K562 (cell line): ENCODE results near the gene ATG14.

Experiments
- POLR2AphosphoS2 ChIP-seq: IDR thresholded peaks from 2 replicates; pipeline ENCODE4 v1.6.1; 2012; ENCODE audit warnings: low read length, improper control_type of control experiment
- SMARCE1 ChIP-seq: fragments of 450-650 bp; IDR thresholded peaks from 2 replicates; pipeline ENCODE4 v1.7.1; 2016; ENCODE audit warnings: mild to moderate bottlenecking
- ZFP1 ChIP-seq: fragments of 450-650 bp; formaldehyde crosslinking; IDR thresholded peaks from 2 replicates; pipeline ENCODE4 v1.4.0; 2020; ENCODE audit warnings: mild to moderate bottlenecking, mixed read lengths
- TF ChIP-seq, protein P1 (sequence below): fragments of 450-650 bp; conservative IDR thresholded peaks from 2 replicates; pipeline ENCODE4 v1.6.1; 2016; ENCODE audit warnings: missing genetic modification characterization, low read depth, mild to moderate bottlenecking, missing compliant biosample characterization, moderate library complexity
- TF ChIP-seq, protein P2 (sequence below), 2 experiments: fragments of 450-650 bp in 1 of 2; sonication (generic) in 1 of 2; formaldehyde crosslinking; conservative IDR thresholded peaks; 2 replicates each; pipeline versions ENCODE4 v1.4.0 to v1.8.1; 2020 to 2022; ENCODE audit warnings: mild to moderate bottlenecking in 1 of 2, missing genetic modification reagents in 1 of 2
- TF ChIP-seq, protein P3 (sequence below): IDR thresholded peaks from 2 replicates; pipeline ENCODE4 v1.6.1; 2011; ENCODE audit not compliant: insufficient read length; ENCODE audit errors: extremely low read depth

DNA sequence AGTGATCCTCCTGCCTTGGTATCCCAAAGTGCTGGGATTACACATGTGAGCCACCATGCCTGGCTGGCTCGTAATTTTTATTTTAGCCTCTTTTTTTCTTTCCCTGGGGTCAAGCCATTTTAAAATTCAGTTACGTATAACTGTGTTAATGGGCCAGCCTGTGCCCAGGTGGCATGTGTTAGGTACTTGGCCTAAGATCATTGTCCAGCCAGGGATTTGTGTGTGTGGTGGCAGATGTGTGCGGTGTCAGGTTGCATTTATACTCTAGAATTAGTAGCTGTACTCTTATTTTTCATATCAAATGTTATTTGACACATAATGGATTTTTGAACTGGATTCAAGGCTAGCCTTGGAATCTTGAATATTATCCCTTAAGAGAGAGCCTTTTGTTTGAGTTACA, 71.1 kb downstream of the ATG14 start:
- no peak for TF ChIP-seq ZFP1 (CRISPR knock-in tag)
- TF ChIP-seq, protein P1, sequence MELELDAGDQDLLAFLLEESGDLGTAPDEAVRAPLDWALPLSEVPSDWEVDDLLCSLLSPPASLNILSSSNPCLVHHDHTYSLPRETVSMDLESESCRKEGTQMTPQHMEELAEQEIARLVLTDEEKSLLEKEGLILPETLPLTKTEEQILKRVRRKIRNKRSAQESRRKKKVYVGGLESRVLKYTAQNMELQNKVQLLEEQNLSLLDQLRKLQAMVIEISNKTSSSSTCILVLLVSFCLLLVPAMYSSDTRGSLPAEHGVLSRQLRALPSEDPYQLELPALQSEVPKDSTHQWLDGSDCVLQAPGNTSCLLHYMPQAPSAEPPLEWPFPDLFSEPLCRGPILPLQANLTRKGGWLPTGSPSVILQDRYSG (tag), result no peak
- TF ChIP-seq SMARCE1, result no peak
- TF ChIP-seq, protein P2, sequence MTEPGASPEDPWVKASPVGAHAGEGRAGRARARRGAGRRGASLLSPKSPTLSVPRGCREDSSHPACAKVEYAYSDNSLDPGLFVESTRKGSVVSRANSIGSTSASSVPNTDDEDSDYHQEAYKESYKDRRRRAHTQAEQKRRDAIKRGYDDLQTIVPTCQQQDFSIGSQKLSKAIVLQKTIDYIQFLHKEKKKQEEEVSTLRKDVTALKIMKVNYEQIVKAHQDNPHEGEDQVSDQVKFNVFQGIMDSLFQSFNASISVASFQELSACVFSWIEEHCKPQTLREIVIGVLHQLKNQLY (CRISPR knock-in tag; conservative IDR thresholded peaks at IDR 0.05), result no peak
- TF ChIP-seq POLR2AphosphoS2, result no peak
- TF ChIP-seq, protein P3, sequence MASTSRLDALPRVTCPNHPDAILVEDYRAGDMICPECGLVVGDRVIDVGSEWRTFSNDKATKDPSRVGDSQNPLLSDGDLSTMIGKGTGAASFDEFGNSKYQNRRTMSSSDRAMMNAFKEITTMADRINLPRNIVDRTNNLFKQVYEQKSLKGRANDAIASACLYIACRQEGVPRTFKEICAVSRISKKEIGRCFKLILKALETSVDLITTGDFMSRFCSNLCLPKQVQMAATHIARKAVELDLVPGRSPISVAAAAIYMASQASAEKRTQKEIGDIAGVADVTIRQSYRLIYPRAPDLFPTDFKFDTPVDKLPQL, result no peak
